NCI-H2227 (cell line): ENCODE measurements around the gene NOP53.
"Not testable (repeated sequence)": the region's sequence is repeated elsewhere in the genome, so short reads cannot be mapped to it uniquely, and the experiment has no call there.

ENCODE experiments used
- DNase-seq: peaks from one replicate; lab custom pipeline; 2025; ENCODE audit not compliant: unreplicated experiment; lab: John Stamatoyannopoulos, UW

Gene NOP53

GRCh38 chr19:47745010-47745901, at the start of gene NOP53:
NOP53 (plus strand) TSS chr19:47745546; CDS start chr19:47745560, 14 bp downstream.
- peak; percentile 94 for DNase-seq

DNA sequence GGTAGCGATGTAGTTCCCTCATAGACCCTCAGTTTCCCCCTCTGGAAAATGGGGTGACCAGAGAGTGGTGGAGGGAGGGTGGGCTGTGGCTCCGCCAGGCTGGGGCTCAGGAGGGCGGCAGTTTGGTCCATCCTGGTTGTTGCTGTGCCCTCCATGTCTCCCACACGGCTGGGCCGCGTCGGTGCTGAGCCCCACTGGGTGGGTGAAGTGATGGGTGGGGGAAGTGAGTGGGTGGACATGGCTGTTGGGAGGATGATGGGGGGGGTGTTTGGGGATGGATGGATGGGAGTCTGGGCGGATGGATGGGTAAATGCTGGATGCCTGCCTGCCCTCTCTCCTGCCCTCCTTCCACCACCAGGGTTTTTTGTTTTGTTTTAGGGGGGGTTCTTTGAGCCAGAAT, 48.7 kb upstream of the NOP53 start:
- no peak for DNase-seq

- DNase-seq, result peak; percentile 79
These were observed 47.3 kb upstream of the NOP53 start for GRCh38 chr19:47697863-47698609.

DNA sequence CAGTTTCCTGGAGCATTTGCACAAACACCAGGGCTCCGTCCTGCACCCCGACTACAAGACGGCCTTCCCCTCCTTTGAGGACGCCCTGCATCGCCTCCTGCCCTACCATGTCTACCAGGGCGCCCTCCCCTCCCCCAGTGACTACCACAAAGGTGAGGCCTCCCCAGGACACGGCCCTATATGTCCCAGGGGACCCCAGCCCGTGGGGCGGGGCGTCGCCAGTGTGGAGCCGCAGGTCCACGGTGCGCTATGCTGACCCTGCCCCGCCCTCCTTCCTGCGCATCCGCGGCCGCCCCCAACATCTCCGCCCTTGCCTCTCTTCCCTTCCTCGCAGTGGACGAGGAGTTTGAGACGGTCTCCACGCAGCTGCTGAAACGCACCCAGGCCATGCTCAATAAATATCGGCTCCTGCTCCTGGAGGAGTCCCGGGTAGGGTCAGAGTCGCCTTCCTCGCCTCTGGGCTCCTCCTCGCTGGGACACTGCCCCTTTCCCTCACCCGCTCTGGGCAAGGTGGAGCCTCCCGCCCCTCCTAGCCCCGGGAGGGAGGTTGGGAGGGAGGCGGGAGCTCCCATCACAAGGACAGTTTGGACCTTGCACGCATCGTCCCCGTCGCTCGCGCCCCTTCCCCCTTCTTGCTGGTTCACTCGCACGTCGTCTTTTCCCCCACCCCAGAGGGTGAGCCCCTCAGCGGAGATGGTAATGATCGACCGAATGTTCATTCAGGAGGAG, 46.6 kb upstream of the NOP53 start:
- no peak for DNase-seq

DNA sequence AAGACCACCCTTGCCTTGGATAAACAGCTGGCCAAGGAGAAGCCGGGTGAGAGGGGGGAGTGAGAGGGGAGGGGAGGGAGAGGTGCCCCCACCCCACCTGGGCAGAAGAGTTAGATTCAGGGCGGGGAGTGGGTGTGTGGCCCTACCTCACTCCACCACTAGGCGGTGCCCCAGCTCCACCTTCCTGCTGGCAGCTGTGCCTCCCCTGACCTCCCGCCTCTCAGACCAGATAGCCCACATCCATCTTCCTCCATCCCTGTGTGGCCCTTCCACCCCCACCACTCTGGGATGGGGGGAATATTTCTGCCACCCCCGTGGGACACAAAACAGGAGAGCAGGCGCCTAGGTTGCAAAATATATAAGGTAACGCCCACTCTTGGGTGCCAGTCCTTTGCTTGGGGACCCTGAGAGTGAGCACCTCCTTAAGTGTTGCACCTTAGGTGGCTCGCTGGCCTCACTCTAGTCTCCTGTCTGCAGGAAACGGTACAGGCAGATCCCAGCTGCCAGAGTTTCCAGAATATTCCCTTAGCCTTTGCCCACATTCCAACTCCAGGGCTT, 45.9 kb upstream of the NOP53 start:
- DNase-seq, result peak; percentile 40

DNA sequence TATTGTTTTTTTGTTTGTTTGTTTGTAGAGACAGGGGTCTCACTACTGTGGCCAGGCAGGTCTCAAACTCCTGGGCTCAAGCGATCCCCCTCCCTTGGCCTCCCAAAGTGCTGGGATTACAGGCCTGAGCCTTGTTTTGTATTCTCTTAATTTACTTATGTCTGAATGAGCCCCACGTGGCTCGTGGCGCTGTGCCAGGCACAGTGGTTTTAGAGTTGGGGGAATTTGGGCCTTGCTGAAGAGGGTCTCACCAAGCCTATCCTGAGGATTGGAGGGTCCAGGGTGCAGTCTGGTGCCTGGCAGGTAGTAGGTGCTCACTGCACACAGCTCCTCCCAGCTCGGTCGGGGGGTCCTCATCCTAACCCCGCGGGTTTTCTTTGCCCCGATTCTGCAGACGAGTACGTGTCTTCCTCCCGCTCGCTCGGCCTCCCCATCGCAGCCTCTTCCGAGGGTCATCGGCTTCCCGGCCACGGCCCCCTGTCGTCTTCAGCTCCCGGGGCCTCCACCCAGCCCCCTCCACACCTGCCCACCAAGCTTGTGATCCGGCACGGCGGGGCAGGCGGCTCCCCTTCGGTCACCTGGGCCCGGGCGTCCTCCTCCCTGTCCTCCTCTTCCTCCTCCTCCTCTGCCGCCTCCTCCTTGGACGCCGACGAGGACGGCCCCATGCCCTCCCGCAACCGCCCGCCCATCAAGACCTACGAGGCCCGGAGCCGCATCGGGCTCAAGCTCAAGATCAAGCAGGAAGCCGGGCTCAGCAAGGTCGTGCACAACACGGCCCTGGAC, 44.2 kb upstream of the NOP53 start:
- DNase-seq, result no peak

GRCh38 chr19:47701717-47702552, 43.4 kb upstream of the NOP53 start:
- no peak for DNase-seq

GRCh38 chr19:47702671-47703070, 42.7 kb upstream of the NOP53 start:
- DNase-seq, result no peak

- DNase-seq, result no peak
These were observed 42.0 kb upstream of the NOP53 start for GRCh38 chr19:47703301-47703700.

- DNase-seq, result no peak
These were observed 41.3 kb upstream of the NOP53 start for GRCh38 chr19:47704024-47704423.

DNA sequence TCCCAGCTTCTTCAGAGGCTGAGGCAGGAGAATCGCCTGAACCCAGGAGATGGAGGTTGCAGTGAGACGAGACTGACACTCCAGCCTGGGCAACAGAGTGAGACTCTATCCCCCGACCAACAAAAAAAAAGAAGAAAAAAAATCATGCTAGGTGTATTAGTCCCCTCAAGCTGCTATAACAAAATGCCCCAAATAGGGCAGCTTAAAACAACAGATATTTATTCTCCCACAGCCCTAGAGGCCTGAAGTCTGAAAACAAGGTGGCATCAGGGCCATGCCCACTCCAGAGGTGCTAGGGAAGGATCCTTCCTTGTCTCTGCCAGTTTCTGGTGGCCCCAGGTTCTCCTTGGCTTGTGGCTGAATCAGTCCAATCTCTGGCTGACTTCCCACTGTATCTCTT, 40.7 kb upstream of the NOP53 start:
- DNase-seq, result no peak

- peak; percentile 66 for DNase-seq
These were observed 38.0 kb upstream of the NOP53 start for GRCh38 chr19:47707135-47707925.

DNA sequence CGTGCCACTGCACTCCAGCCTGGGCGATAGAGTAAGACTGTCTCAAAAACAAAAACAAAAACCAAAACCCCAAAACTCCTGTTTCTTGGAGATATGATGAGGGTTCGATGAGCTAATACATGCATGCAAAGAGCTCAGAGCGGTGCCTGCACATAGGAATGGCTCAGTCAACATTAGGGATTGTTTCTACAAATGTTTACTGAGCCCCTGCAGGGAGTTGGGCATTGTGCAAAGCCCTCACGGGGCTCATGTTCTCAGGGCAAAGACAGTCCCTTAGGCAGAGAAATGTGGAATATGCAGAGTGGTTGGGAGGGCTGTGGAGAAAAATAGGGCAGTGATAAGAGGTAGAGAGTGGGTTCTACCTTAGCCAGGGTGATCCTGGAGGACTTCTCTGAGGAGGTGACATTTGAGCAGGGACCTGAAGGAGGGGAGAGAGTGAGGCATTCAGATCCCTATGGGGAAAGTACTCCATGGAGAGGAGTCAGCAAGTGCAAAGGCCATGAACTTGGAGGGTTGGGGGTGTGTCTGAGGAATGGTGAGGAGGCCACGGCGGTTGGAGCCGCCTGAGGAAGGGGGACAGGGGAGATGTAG, 33.6 kb upstream of the NOP53 start:
- no peak for DNase-seq

- peak; percentile 71 for DNase-seq
These were observed 32.0 kb upstream of the NOP53 start, which contains the start of gene EHD2 for GRCh38 chr19:47713046-47714021. EHD2 (plus strand) TSS chr19:47713422; CDS start chr19:47716613, 3,191 bp downstream.

DNA sequence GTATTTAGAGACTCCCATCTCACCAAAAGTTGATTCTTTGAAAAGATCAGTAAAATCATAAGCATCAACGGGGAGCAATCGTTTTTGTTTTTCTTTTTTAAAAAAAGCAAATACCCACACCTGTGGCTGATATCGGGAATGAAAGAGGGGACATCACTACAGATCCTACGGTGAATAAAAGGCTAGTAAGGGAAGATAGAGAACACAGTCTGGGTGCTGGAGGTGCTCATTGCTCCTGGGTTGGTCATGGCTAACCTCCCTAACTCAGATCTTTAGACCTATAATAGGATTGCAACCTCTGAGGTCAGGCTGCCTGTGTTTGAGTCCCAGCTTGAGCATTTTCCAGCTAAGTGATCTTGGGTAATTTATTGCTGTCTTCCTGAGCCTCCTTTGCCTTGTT, 31.0 kb upstream of the NOP53 start:
- no peak for DNase-seq

DNA sequence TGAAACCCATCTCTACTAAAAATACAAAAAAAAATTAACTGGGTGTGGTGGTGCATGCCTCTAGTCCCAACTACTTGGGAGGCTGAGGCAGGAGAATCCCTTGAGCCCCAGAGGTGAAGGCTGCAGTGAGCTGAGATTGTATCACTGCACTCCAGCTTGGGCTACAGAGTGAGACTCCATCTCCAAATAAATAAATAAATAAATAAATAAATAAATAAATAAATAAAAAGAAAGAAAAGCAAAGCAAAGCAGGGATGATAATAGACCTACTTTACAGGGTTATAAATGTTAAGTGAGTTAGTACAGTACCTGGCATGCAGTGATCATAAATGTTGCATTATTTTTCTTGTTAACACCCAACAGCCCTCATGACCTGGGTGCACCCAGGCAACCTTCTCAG, 30.5 kb upstream of the NOP53 start:
- DNase-seq, result not testable (repeated sequence)
